Stimulated activated memory B cell treated with anti-CD40 and anti-IgM and Interleukin-4, amounts not matched to agents 10 μg/mL and 1 μg/mL and 100 μg/mL, for 72 hours (primary cell): ENCODE results near the gene RAP1B.

Experiments used
- ATAC-seq: fragments of 150-1000 bp; cut with Tn5 transposase; 2 replicates; pipeline ENCODE4 v1.10.0; 2021
- H3K27ac Mint-ChIP-seq: one replicate; pipeline ENCODE4 v1.8.0; 2022; ENCODE audit warnings: mild to moderate bottlenecking, mixed read lengths
- H3K27me3 Mint-ChIP-seq: one replicate; pipeline ENCODE4 v1.8.0; 2022; ENCODE audit warnings: mixed read lengths
- H3K36me3 Mint-ChIP-seq: one replicate; pipeline ENCODE4 v1.8.0; 2022; ENCODE audit warnings: mixed read lengths
- H3K4me1 Mint-ChIP-seq: one replicate; pipeline ENCODE4 v1.8.0; 2022; ENCODE audit warnings: mixed read lengths
- H3K4me3 Mint-ChIP-seq: one replicate; pipeline ENCODE4 v1.8.0; 2022; ENCODE audit warnings: mild to moderate bottlenecking, moderate library complexity, mixed read lengths
- H3K9me3 Mint-ChIP-seq: one replicate; pipeline ENCODE4 v1.8.0; 2022; ENCODE audit warnings: mixed read lengths

Gene RAP1B

GRCh38 chr12:68686262-68686594, 75.5 kb downstream of the RAP1B start:
- peak; percentile 5 for ATAC-seq
- H3K4me3 Mint-ChIP-seq, result peak overlapping the region; percentile 96
- H3K4me1 Mint-ChIP-seq, result peaks cover 28% of the 10 kb centered on the region

GRCh38 chr12:68686595-68687521, 76.2 kb downstream of the RAP1B start, which contains the start of gene NUP107:
Gene NUP107, plus strand, starts transcription at chr12:68686978. Its CDS starts 88 bp downstream, at chr12:68687066.
- Mint-ChIP-seq H3K9me3 (no peaks in the 10 kb centered on the region), H3K27ac (peak within 1 kb of the TSS; percentile 96), H3K27me3 (no peaks in the 10 kb centered on the region), H3K4me1 (peaks cover 28% of the 10 kb centered on the region), H3K36me3 (peaks cover 10% of the 10 kb centered on the region), H3K4me3 (peak within 1 kb of the TSS; percentile 96)
- peak; percentile 99 for ATAC-seq

More at GRCh38 chr12:68686262-68686594, 75.5 kb downstream of the RAP1B start:
- Mint-ChIP-seq H3K27ac (peak overlapping the region; percentile 96), H3K36me3 (peaks cover 7% of the 10 kb centered on the region), H3K27me3 (no peaks in the 10 kb centered on the region), H3K9me3 (no peaks in the 10 kb centered on the region)

- Mint-ChIP-seq H3K4me1 (no peaks in the 10 kb centered on the region), H3K4me3 (no peak overlapping the region), H3K9me3 (no peaks in the 10 kb centered on the region), H3K36me3 (peaks cover 65% of the 10 kb centered on the region), H3K27me3 (no peaks in the 10 kb centered on the region), H3K27ac (no peak overlapping the region)
- no peak for ATAC-seq
Measured at GRCh38 chr12:68695454-68695853, 84.8 kb downstream of the RAP1B start.

- Mint-ChIP-seq H3K27ac (no peak overlapping the region), H3K4me3 (no peak overlapping the region), H3K9me3 (no peaks in the 10 kb centered on the region), H3K27me3 (no peaks in the 10 kb centered on the region), H3K36me3 (peaks cover 49% of the 10 kb centered on the region), H3K4me1 (no peaks in the 10 kb centered on the region)
- no peak for ATAC-seq
Measured at GRCh38 chr12:68699486-68699885, 88.8 kb downstream of the RAP1B start.
